A673 (cell line): ENCODE results near the gene GPD1L. TPM values are rescaled to one million over a fixed set of nuclear protein-coding genes. Genes with fewer than 3 reads are reported as not detected.

Source experiments
- BruUV-seq: library from RNA; stranded (reverse); fragments of 400-500 nt; replicated peaks from 2 replicates; lab custom pipeline; 2021; lab: Mats Ljungman, UMichigan
- CTCF ChIA-PET: fragments of 300-600 bp; sonication (Branson Sonifier 250); formaldehyde crosslinking; loops from one replicate; lab custom pipeline; 2022; ENCODE audit warnings: antibody characterized with exemption; lab: Charles Lee
- POLR2A ChIA-PET: fragments of 300-600 bp; sonication (Branson Sonifier 250); formaldehyde crosslinking; loops from one replicate; lab custom pipeline; 2022; ENCODE audit warnings: antibody characterized with exemption; ENCODE audit not compliant: low non-redundant PET; lab: Charles Lee
- DNase-seq: peaks from one replicate; pipeline ENCODE4 v3.0.0-alpha.2; 2015; ENCODE audit warnings: low spot score
- H3K27ac ChIP-seq: fragments of 200-600 bp; sonication (generic); 2 replicates; pipeline ENCODE4 v1.5.1; 2016; ENCODE audit warnings: mixed run types, low read depth, mild to moderate bottlenecking, mixed read lengths, antibody characterized with exemption, low read length; ENCODE audit not compliant: poor library complexity, severe bottlenecking
- H3K27me3 ChIP-seq: fragments of 200-600 bp; sonication (generic); replicated peaks from 2 replicates; pipeline ENCODE4 v1.6.1; 2017; ENCODE audit warnings: mixed run types, low read depth, mild to moderate bottlenecking, mixed read lengths, antibody characterized with exemption, low read length; ENCODE audit not compliant: insufficient read depth, poor library complexity
- H3K36me3 ChIP-seq: fragments of 200-600 bp; sonication (generic); 2 replicates; pipeline ENCODE4 v1.6.1; 2016; ENCODE audit warnings: mixed run types, mild to moderate bottlenecking, mixed read lengths, antibody characterized with exemption, low read length; ENCODE audit not compliant: insufficient read depth, poor library complexity, severe bottlenecking
- H3K4me1 ChIP-seq: fragments of 200-600 bp; sonication (generic); 2 replicates; pipeline ENCODE4 v1.6.1; 2017; ENCODE audit warnings: mixed run types, mild to moderate bottlenecking, mixed read lengths, antibody characterized with exemption, low read length; ENCODE audit not compliant: insufficient read depth, poor library complexity, severe bottlenecking
- H3K4me3 ChIP-seq: fragments of 200-600 bp; sonication (generic); 2 replicates; pipeline ENCODE4 v1.5.1; 2016; ENCODE audit warnings: low read depth, mixed run types, mild to moderate bottlenecking, mixed read lengths, low read length; ENCODE audit not compliant: poor library complexity, severe bottlenecking
- H3K9me3 ChIP-seq: fragments of 200-600 bp; sonication (generic); 2 replicates; pipeline ENCODE4 v1.6.1; 2016; ENCODE audit warnings: mixed run types, low read depth, mild to moderate bottlenecking, mixed read lengths, antibody characterized with exemption, low read length; ENCODE audit not compliant: poor library complexity, severe bottlenecking
- EZH2 ChIP-seq: fragments of 200-600 bp; sonication (generic); IDR thresholded peaks from 2 replicates; pipeline ENCODE4 v1.6.1; 2017; ENCODE audit warnings: borderline replicate concordance, low read depth, mild to moderate bottlenecking, mixed read lengths, antibody characterized with exemption, low read length; ENCODE audit not compliant: poor library complexity, severe bottlenecking
- intact Hi-C: fragments of 100-400 bp; cut with micrococcal nuclease; formaldehyde crosslinking; loops from one replicate; pipeline ENCODE4 v1.10.0; 2022; ENCODE audit not compliant: unreplicated experiment
- total RNA-seq: library from RNA; stranded (reverse); gene quantifications from 2 replicates; pipeline ENCODE4 v1.2.3, GENCODE V29; 2021
- TF ChIP-seq, protein P1 (sequence below): fragments of 300-800, 200-600 bp; sonication (generic); conservative IDR thresholded peaks from 2 replicates; pipeline ENCODE4 v1.5.1; 2017; ENCODE audit warnings: low read depth, mild to moderate bottlenecking, antibody characterized with exemption, low read length, moderate library complexity, mixed read lengths

The GPD1L gene
- total RNA-seq, 1 experiment from 2014 or later = 9.9 TPM

DNA sequence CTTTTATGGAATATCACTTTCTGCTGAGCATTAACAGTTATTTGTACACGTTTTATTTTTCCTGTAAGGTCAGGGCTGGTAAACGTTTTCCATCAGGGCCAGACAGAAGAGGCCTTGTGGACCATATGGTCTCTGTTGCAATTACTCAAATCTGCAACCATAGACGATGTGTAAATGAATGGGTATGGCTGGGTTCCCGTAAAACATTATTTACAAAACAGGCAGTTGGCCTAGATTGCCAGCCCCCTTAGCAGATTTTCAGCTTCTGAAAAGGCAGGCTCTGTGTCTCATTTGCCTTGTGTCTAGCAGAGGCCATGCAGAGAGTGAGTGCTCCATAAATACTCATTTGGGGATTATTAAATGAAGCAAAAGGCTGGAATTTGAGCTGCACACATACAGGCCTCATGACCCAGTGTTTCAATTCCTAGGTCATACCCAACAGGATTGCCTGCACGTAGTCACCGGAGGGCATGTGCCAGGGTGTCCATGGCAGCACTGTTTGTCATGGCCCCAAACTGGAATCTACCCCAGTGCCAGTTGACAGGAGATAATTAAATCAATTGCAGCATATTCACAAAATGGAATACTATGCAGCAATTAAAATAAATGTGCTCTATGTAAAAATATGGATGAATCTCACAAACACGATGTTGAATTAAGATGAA, 51.3 kb downstream of the GPD1L start:
- ChIA-PET POLR2A (no interaction called here), CTCF (no interaction called here)
- intact Hi-C loops = loop anchor here (5.0 kb wide), 1 partner anchor 625 kb away; the partner anchor contains the start of gene STT3B
- no peak overlapping the region for H3K4me3 ChIP-seq
- H3K36me3 ChIP-seq = no peaks in the 10 kb centered on the region
- no peak for TF ChIP-seq EZH2
- TF ChIP-seq, protein P1, sequence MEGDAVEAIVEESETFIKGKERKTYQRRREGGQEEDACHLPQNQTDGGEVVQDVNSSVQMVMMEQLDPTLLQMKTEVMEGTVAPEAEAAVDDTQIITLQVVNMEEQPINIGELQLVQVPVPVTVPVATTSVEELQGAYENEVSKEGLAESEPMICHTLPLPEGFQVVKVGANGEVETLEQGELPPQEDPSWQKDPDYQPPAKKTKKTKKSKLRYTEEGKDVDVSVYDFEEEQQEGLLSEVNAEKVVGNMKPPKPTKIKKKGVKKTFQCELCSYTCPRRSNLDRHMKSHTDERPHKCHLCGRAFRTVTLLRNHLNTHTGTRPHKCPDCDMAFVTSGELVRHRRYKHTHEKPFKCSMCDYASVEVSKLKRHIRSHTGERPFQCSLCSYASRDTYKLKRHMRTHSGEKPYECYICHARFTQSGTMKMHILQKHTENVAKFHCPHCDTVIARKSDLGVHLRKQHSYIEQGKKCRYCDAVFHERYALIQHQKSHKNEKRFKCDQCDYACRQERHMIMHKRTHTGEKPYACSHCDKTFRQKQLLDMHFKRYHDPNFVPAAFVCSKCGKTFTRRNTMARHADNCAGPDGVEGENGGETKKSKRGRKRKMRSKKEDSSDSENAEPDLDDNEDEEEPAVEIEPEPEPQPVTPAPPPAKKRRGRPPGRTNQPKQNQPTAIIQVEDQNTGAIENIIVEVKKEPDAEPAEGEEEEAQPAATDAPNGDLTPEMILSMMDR = no peak
- no peak for DNase-seq
- H3K9me3 ChIP-seq = no peaks in the 10 kb centered on the region
- BruUV-seq = no TSS peak
- H3K4me1 ChIP-seq = peaks cover 20% of the 10 kb centered on the region
- H3K27me3 ChIP-seq = no peaks in the 10 kb centered on the region
- H3K27ac ChIP-seq = no peak overlapping the region

DNA sequence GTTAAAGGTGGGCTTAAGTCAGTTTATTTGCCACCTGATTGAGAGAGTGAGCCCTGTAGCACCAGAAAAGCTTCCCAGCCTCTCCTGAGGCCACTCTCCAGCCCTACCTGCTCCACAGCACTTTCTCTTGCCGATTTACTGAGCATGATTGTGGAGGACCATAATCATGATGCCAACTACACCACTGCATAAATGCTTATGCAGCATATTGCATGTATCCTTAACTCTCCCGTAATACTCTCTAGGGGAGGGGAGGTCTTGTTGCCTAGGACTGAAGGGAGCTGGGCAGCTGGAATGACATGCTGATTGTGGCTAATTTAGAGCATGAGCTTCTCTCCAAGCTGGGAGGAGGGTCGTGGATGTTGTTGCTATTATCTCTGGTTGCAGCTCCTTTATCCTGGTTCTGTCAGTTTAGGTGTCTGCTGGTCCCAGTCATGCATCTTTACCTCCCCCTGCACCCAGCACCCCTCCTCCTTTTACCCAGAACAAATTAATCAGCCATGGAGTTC, 54.3 kb downstream of the GPD1L start:
- H3K27me3 ChIP-seq = no peaks in the 10 kb centered on the region
- intact Hi-C loops = no loop called here
- ChIA-PET POLR2A (no interaction called here), CTCF (no interaction called here)
- H3K36me3 ChIP-seq = no peaks in the 10 kb centered on the region
- no peak overlapping the region for H3K27ac ChIP-seq
- H3K4me1 ChIP-seq = peaks cover 17% of the 10 kb centered on the region
- DNase-seq = no peak
- no peaks in the 10 kb centered on the region for H3K9me3 ChIP-seq
- no peak for TF ChIP-seq EZH2
- TF ChIP-seq, protein P1 = no peak
- BruUV-seq = no TSS peak
- H3K4me3 ChIP-seq = no peak overlapping the region

DNA sequence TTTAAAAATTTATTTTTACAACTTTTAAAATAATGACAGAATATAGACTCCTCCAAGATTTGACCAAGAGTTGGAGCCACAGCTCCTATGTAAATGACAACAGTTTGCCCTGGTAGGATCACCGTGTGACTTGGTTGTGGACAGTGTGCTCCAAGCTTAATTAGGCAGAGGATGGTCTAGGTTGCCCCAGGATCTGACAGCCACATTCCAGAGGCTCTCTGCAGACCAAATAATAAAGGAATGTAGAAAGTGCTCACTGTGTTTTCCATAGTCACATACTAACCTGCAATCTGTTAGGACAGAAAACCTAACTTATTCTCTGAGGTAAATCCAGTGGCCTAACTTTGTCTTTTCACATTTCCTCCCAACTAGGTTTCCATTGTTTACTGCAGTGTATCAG, 59.0 kb downstream of the GPD1L start:
- TF ChIP-seq EZH2 = no peak
- TF ChIP-seq, protein P1 = no peak

More for the DNA sequence above, 59.0 kb downstream of the GPD1L start:
- Histone ChIP-seq H3K4me1 (no peaks in the 10 kb centered on the region), H3K9me3 (no peaks in the 10 kb centered on the region), H3K4me3 (no peak overlapping the region), H3K36me3 (no peaks in the 10 kb centered on the region), H3K27ac (no peak overlapping the region), H3K27me3 (no peaks in the 10 kb centered on the region)
- no TSS peak for BruUV-seq
- POLR2A ChIA-PET = no interaction called here
- no peak for DNase-seq
- CTCF ChIA-PET = no interaction called here
- intact Hi-C loops = no loop called here
